ENCODE data around the gene RALB. TPM values are rescaled to one million over a fixed set of nuclear protein-coding genes. Genes with fewer than 3 reads are reported as not detected.

The RALB gene
- total and polyA plus RNA-seq, 2 of the 8 experiments (the other 6 are each of a cell fraction or from before 2014, with no cell fraction given), result 12.0 to 16.6 TPM

- Histone ChIP-seq H2BK12ac (ENCODE audit: low read depth, low read length) (no peak overlapping the region), H4K5ac (ENCODE audit: insufficient read length, low read depth, low read length) (no peak overlapping the region), H3K4me1 (replicated peaks in 1 of 4; ENCODE audit: control insufficient read depth in 3 of 4, insufficient read depth in 4 of 4, low read length in 3 of 4) (peaks cover 0 to 17% (median 14%) of the 10 kb centered on the region in 4 experiments), H4K8ac (ENCODE audit: extremely low read depth, insufficient read depth, low read length) (no peak overlapping the region), H3K18ac (ENCODE audit: extremely low read depth, low read length) (no peak overlapping the region), H2AK5ac (ENCODE audit: low read depth, low read length) (no peak overlapping the region), H3K4me2 (ENCODE audit: insufficient read depth in 1 of 2, low read depth in 2 of 2, low read length in 2 of 2) (no peak overlapping the region), H3K4me3 (ENCODE audit: extremely low read depth in 1 of 4, insufficient read depth in 2 of 4, low read depth in 3 of 4, low read length in 4 of 4) (no peak overlapping the region), H3K36me3 (ENCODE audit: control insufficient read depth in 2 of 4, insufficient read depth in 4 of 4, low read length in 3 of 4) (no peaks in the 10 kb centered on the region), H3K27ac (ENCODE audit: low read depth, low read length) (no peak overlapping the region), H2BK5ac (ENCODE audit: low read depth, low read length) (no peak overlapping the region), H3K56ac (replicated peaks; ENCODE audit: insufficient read length, low read depth, low read length) (no peak overlapping the region), H3K14ac (ENCODE audit: insufficient read length) (no peak overlapping the region), H2BK15ac (ENCODE audit: low read length) (no peak overlapping the region), H2BK120ac (replicated peaks; ENCODE audit: low read depth, low read length) (no peak overlapping the region), H4K91ac (replicated peaks; ENCODE audit: insufficient read length, low read length) (no peak overlapping the region), H2BK20ac (ENCODE audit: low read length) (no peak overlapping the region), H3K23ac (ENCODE audit: insufficient read length) (no peak overlapping the region), H3K79me2 (ENCODE audit: control insufficient read depth in 1 of 2, insufficient read depth in 2 of 2, low read length in 2 of 2) (no peaks in the 10 kb centered on the region), H3K9me3 (ENCODE audit: insufficient read depth in 2 of 2, low read depth in 1 of 2, low read length in 1 of 2) (no peaks in the 10 kb centered on the region), H4K20me1 (replicated peaks in 1 of 2; ENCODE audit: control insufficient read depth in 1 of 2, insufficient read depth in 2 of 2, low read length in 2 of 2) (no peaks in the 10 kb centered on the region), H3K4ac (replicated peaks; ENCODE audit: insufficient read length, low read depth, low read length) (no peak overlapping the region), H3K79me1 (ENCODE audit: low read depth, low read length) (no peaks in the 10 kb centered on the region), H2AFZ (ENCODE audit: low read length) (no peak overlapping the region), H3K9ac (replicated peaks in 1 of 4; ENCODE audit: extremely low read depth in 1 of 4, low read depth in 3 of 4, low read length in 3 of 4) (no peak overlapping the region), H3K23me2 (ENCODE audit: low read depth, low read length) (no peaks in the 10 kb centered on the region), H3K27me3 (replicated peaks in 1 of 4; ENCODE audit: control insufficient read depth in 3 of 4, extremely low read depth in 1 of 4, insufficient read depth in 3 of 4, low read length in 3 of 4) (no peaks in the 10 kb centered on the region)
- ChIA-PET POLR2A (ENCODE audit: partially characterized antibody) (no interaction called here), CTCF (ENCODE audit: partially characterized antibody) (interaction anchor here (1.5 to 7.3 kb wide), 4 partner anchors 10 to 24 kb away, joined by 4 to 75 read pairs (median 10); no protein-coding TSS in a partner anchor)
- no peak for FAIRE-seq
- TF ChIP-seq CHD2 (IDR thresholded peaks at IDR 0.05; ENCODE audit: low read length) (no peak), MAX (IDR thresholded peaks at IDR 0.05) (no peak), EZH2 (IDR thresholded peaks at IDR 0.05; ENCODE audit: low read depth, low read length, severe bottlenecking) (no peak), TBP (IDR thresholded peaks at IDR 0.05; ENCODE audit: low read depth, low read length) (no peak), ATF3 (IDR thresholded peaks at IDR 0.05; ENCODE audit: insufficient read depth, low read depth, low read length) (no peak), GTF2F1 (IDR thresholded peaks at IDR 0.05; ENCODE audit: borderline replicate concordance, low read depth, low read length) (no peak)
- WGBS, 2 experiments (ENCODE audit: extremely low coverage in 1 of 2, insufficient coverage in 1 of 2, insufficient read length in 1 of 2, insufficient replicate concordance in 2 of 2, low coverage in 1 of 2, low lambda C conversion rate in 2 of 2, missing lambda C conversion rate in 1 of 2), result 71% methylated on average over 1 of the region's 1 CpG; no CpG with 5 or more reads in 1 of the 2 experiments
- no peak for DNase-seq (ENCODE audit: low read depth in 1 of 2, low spot score in 2 of 2)
Observed at GRCh38 chr2:120288016-120288373, 35.3 kb downstream of the RALB start.
